Measurements from ENCODE around the gene KIAA0319L.

DNA sequence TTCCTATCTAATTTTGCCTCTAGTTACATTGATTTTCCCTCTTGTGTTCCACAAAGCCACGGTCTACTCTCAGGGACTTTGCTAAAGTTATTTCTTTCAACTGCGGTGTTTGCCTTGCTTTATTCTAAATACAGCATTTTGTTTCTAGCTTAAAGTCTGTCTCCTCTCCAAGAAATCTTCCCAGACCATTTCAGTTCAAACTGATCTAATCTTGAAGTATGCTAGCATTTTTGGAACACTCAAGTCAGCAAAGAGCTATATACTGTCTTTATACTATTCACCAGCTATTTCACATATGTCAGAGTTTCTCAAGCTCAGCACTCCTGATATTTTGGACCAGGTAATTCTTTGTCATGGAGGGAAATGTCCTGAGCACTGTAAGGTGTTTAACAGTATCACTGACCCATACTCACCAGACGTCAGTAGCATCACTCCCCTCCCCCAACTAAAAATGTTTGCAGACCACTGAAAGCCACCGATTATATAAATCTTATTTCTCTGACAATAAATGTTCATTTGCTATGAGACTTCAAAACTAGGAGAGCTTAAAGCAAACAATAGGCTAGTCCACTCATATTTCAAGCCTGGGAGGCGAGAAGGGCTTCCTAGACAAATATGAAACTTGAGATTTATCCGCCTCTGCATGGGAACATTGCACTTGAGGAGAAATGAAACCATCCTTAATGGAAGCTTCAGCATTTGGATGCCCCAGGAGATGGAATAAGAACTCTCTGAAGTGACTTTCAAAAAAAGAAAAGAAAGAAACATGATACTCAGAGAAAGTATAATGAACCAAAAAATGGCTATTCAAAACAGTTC lies 81.1 kb downstream of the KIAA0319L start:
- TF ChIP-seq, protein P1, sequence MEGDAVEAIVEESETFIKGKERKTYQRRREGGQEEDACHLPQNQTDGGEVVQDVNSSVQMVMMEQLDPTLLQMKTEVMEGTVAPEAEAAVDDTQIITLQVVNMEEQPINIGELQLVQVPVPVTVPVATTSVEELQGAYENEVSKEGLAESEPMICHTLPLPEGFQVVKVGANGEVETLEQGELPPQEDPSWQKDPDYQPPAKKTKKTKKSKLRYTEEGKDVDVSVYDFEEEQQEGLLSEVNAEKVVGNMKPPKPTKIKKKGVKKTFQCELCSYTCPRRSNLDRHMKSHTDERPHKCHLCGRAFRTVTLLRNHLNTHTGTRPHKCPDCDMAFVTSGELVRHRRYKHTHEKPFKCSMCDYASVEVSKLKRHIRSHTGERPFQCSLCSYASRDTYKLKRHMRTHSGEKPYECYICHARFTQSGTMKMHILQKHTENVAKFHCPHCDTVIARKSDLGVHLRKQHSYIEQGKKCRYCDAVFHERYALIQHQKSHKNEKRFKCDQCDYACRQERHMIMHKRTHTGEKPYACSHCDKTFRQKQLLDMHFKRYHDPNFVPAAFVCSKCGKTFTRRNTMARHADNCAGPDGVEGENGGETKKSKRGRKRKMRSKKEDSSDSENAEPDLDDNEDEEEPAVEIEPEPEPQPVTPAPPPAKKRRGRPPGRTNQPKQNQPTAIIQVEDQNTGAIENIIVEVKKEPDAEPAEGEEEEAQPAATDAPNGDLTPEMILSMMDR (IDR thresholded peaks at IDR 0.05; ENCODE audit: poor library complexity, severe bottlenecking), result no peak
- TF ChIP-seq TAF1 (IDR thresholded peaks at IDR 0.05; ENCODE audit: low read depth), result no peak
- TF ChIP-seq EZH2 (IDR thresholded peaks at IDR 0.05; ENCODE audit: borderline replicate concordance, insufficient read depth, low read length, poor library complexity, severe bottlenecking), result no peak
- TF ChIP-seq, protein P2, sequence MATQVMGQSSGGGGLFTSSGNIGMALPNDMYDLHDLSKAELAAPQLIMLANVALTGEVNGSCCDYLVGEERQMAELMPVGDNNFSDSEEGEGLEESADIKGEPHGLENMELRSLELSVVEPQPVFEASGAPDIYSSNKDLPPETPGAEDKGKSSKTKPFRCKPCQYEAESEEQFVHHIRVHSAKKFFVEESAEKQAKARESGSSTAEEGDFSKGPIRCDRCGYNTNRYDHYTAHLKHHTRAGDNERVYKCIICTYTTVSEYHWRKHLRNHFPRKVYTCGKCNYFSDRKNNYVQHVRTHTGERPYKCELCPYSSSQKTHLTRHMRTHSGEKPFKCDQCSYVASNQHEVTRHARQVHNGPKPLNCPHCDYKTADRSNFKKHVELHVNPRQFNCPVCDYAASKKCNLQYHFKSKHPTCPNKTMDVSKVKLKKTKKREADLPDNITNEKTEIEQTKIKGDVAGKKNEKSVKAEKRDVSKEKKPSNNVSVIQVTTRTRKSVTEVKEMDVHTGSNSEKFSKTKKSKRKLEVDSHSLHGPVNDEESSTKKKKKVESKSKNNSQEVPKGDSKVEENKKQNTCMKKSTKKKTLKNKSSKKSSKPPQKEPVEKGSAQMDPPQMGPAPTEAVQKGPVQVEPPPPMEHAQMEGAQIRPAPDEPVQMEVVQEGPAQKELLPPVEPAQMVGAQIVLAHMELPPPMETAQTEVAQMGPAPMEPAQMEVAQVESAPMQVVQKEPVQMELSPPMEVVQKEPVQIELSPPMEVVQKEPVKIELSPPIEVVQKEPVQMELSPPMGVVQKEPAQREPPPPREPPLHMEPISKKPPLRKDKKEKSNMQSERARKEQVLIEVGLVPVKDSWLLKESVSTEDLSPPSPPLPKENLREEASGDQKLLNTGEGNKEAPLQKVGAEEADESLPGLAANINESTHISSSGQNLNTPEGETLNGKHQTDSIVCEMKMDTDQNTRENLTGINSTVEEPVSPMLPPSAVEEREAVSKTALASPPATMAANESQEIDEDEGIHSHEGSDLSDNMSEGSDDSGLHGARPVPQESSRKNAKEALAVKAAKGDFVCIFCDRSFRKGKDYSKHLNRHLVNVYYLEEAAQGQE (IDR thresholded peaks at IDR 0.05; ENCODE audit: borderline replicate concordance), result no peak
- no peak for TF ChIP-seq RAD21 (conservative IDR thresholded peaks at IDR 0.05)
- TF ChIP-seq MXI1 (conservative IDR thresholded peaks at IDR 0.05; ENCODE audit: poor library complexity, severe bottlenecking), result no peak
- TF ChIP-seq SMC3 (conservative IDR thresholded peaks at IDR 0.05; ENCODE audit: poor library complexity), result no peak
- TF ChIP-seq EP300 (conservative IDR thresholded peaks at IDR 0.05; ENCODE audit: poor library complexity, severe bottlenecking), result no peak
- TF ChIP-seq POLR2AphosphoS5 (IDR thresholded peaks at IDR 0.05), result no peak
